HG03025 (cell line): Measurements from ENCODE around the gene SPATA12.

ENCODE experiments used
- ATAC-seq: cut with Tn5 transposase; IDR thresholded peaks from one replicate; pipeline ENCODE4 v1.9.1; 2021; ENCODE audit warnings: mild to moderate bottlenecking, moderate library complexity; ENCODE audit not compliant: unreplicated experiment, low FRiP score

The SPATA12 gene

GRCh38 chr3:57060089-57060821, at the start of gene SPATA12:
TSS of gene SPATA12 (plus strand) at chr3:57060664. CDS start at chr3:57073695, 13,031 bp downstream.
- ATAC-seq, result no peak

GRCh38 chr3:57011022-57011421, 49.4 kb upstream of the SPATA12 start:
- no peak for ATAC-seq

GRCh38 chr3:57012847-57013246, 47.6 kb upstream of the SPATA12 start:
- ATAC-seq, result no peak

- ATAC-seq, result no peak
Observed at GRCh38 chr3:57015350-57015729, 45.1 kb upstream of the SPATA12 start.

GRCh38 chr3:57015912-57016311, 44.6 kb upstream of the SPATA12 start:
- no peak for ATAC-seq

- ATAC-seq, result no peak
Observed at GRCh38 chr3:57017459-57017845, 43.0 kb upstream of the SPATA12 start.

GRCh38 chr3:57018246-57018645, 42.2 kb upstream of the SPATA12 start:
- no peak for ATAC-seq

- ATAC-seq, result no peak
Observed at GRCh38 chr3:57019057-57019456, 41.4 kb upstream of the SPATA12 start.

- ATAC-seq, result no peak
Observed at GRCh38 chr3:57025237-57025636, 35.2 kb upstream of the SPATA12 start.

- no peak for ATAC-seq
Observed at GRCh38 chr3:57026944-57027343, 33.5 kb upstream of the SPATA12 start.

GRCh38 chr3:57029383-57029782, 31.1 kb upstream of the SPATA12 start:
- ATAC-seq, result no peak

GRCh38 chr3:57029924-57030323, 30.5 kb upstream of the SPATA12 start:
- no peak for ATAC-seq

- no peak for ATAC-seq
Observed at GRCh38 chr3:57030721-57031120, 29.7 kb upstream of the SPATA12 start.

- ATAC-seq, result no peak
Observed at GRCh38 chr3:57031631-57032541, 28.6 kb upstream of the SPATA12 start.

- no peak for ATAC-seq
Observed at GRCh38 chr3:57036952-57037351, 23.5 kb upstream of the SPATA12 start.

- no peak for ATAC-seq
Observed at GRCh38 chr3:57038466-57039164, 21.8 kb upstream of the SPATA12 start.

- ATAC-seq, result no peak
Observed at GRCh38 chr3:57041674-57042073, 18.8 kb upstream of the SPATA12 start.

GRCh38 chr3:57043518-57043917, 16.9 kb upstream of the SPATA12 start:
- no peak for ATAC-seq

GRCh38 chr3:57046101-57046765, 14.2 kb upstream of the SPATA12 start:
- no peak for ATAC-seq

GRCh38 chr3:57048052-57048671, 12.3 kb upstream of the SPATA12 start:
- no peak for ATAC-seq
